ENCODE results near the gene GRK2. TPM values are rescaled to one million over a fixed set of nuclear protein-coding genes. Genes with fewer than 3 reads are reported as not detected.

GRK2 gene
- total and polyA plus RNA-seq, 2 of the 13 experiments (the other 11 are each of a cell fraction or from before 2014, with no cell fraction given): 31.3 to 42.4 TPM

- WGBS (ENCODE audit: low lambda C conversion rate): 93% methylated on average over 11 of the region's 11 CpGs
- in situ Hi-C loops (cut with HindIII; ENCODE audit: extremely low pct_ligation_motif_present, low pct_unique_long_range_greater_than_20kb) (no loop called here), intact Hi-C loops (cut with micrococcal nuclease; ENCODE audit: unreplicated experiment) (loop anchor here (10.0 kb wide), 1 partner anchor 199 kb away; the partner anchor contains the start of gene KDM2A)
- no peaks in the 10 kb centered on the region for H3K79me2 ChIP-seq (ENCODE audit: insufficient read depth, low read length)
- peaks cover 6% of the 10 kb centered on the region for H3K4me1 ChIP-seq (ENCODE audit: insufficient read depth, low read length)
- H3K4me2 ChIP-seq (ENCODE audit: low read depth, low read length): no peak overlapping the region
- no peak overlapping the region for H3K27ac ChIP-seq (ENCODE audit: extremely low read length, insufficient read depth, low read length)
- TF ChIP-seq PAXIP1 (CRISPR knock-in tag; conservative IDR thresholded peaks at IDR 0.05): no peak
- no peak for TF ChIP-seq SIN3A (IDR thresholded peaks at IDR 0.05; ENCODE audit: borderline replicate concordance, low read depth, low read length)
- TF ChIP-seq ZIK1 (CRISPR knock-in tag; IDR thresholded peaks at IDR 0.05; ENCODE audit: borderline replicate concordance, low read depth): no peak
- no peak for TF ChIP-seq SP4 (CRISPR knock-in tag; IDR thresholded peaks at IDR 0.05)
- TF ChIP-seq IRF2 (CRISPR knock-in tag; IDR thresholded peaks at IDR 0.05): no peak
- TF ChIP-seq ZFX (CRISPR knock-in tag; IDR thresholded peaks at IDR 0.05; ENCODE audit: low read depth): no peak
- no peak for TF ChIP-seq KMT2B (CRISPR knock-in tag; IDR thresholded peaks at IDR 0.05)
- no peak for TF ChIP-seq PTBP1 (IDR thresholded peaks at IDR 0.05; ENCODE audit: low read depth, low read length, poor library complexity, severe bottlenecking)
- no peak for TF ChIP-seq NR2C2 (CRISPR knock-in tag; IDR thresholded peaks at IDR 0.05; ENCODE audit: borderline replicate concordance)
- no peak for TF ChIP-seq ZMYM2 (CRISPR knock-in tag; IDR thresholded peaks at IDR 0.05)
- TF ChIP-seq NRL (CRISPR knock-in tag; IDR thresholded peaks at IDR 0.05; ENCODE audit: borderline replicate concordance): no peak
- TF ChIP-seq MED1 (CRISPR knock-in tag; IDR thresholded peaks at IDR 0.05): no peak
- no peak for TF ChIP-seq ZNF296 (CRISPR knock-in tag; conservative IDR thresholded peaks at IDR 0.05)
- no peak for TF ChIP-seq ZNF160 (CRISPR knock-in tag; IDR thresholded peaks at IDR 0.05)
- no peak for TF ChIP-seq MTA3 (CRISPR knock-in tag; IDR thresholded peaks at IDR 0.05)
- TF ChIP-seq RAD51 (IDR thresholded peaks at IDR 0.05; ENCODE audit: borderline replicate concordance): no peak
- BruUV-seq (replicated peaks): no TSS peak
- H3K27me3 ChIP-seq (ENCODE audit: control insufficient read depth in 1 of 2, insufficient read depth in 2 of 2, low read length in 2 of 2): no peaks in the 10 kb centered on the region
- ATAC-seq (no peak), FAIRE-seq (no peak), DNase-seq (ENCODE audit: low spot score) (no peak)
- no peak overlapping the region for H2AFZ ChIP-seq (ENCODE audit: low read length)
- H3K9ac ChIP-seq (ENCODE audit: insufficient read depth, low read depth, low read length): no peak overlapping the region
- H4K20me1 ChIP-seq (ENCODE audit: insufficient read depth, low read length): no peaks in the 10 kb centered on the region
- ChIA-PET CTCF (ENCODE audit: low intra/inter-chr PET ratio, low total read pairs) (no interaction called here), POLR2A (interaction anchor here (1.0 kb wide), 1 partner anchor 88 kb away, joined by 3 read pairs; the partner anchor contains the start of gene PPP1CA)
- no peaks in the 10 kb centered on the region for H3K36me3 ChIP-seq (replicated peaks in 1 of 2; ENCODE audit: control insufficient read depth in 1 of 2, insufficient read depth in 2 of 2, low read length in 2 of 2)
- no peaks in the 10 kb centered on the region for H3K9me3 ChIP-seq (ENCODE audit: low read length)
- H3K4me3 ChIP-seq (replicated peaks in 1 of 3; ENCODE audit: insufficient read depth in 1 of 3, low read depth in 2 of 3, low read length in 3 of 3): no peak overlapping the region
Observed at GRCh38 chr11:67313125-67313890, 47.0 kb downstream of the GRK2 start.

Data from HepG2 (cell line).